HG02884 (cell line): Measurements from ENCODE around the gene GAN.
"Not testable (repeated sequence)": the region's sequence is repeated elsewhere in the genome, so short reads cannot be mapped to it uniquely, and the experiment has no call there.

ENCODE experiments used
- ATAC-seq: cut with Tn5 transposase; IDR thresholded peaks from one replicate; pipeline ENCODE4 v1.9.1; 2021; ENCODE audit warnings: mild to moderate bottlenecking, moderate library complexity; ENCODE audit not compliant: unreplicated experiment

Gene GAN

GRCh38 chr16:81421536-81421935 lies 106.8 kb downstream of the GAN start:
- no peak for ATAC-seq

- not testable (repeated sequence) for ATAC-seq
Measured at GRCh38 chr16:81422153-81422552, 107.4 kb downstream of the GAN start.

- peak; percentile 50 for ATAC-seq
Measured at GRCh38 chr16:81424771-81425170, 110.0 kb downstream of the GAN start.

GRCh38 chr16:81427219-81427618 lies 112.5 kb downstream of the GAN start:
- ATAC-seq: no peak

- no peak for ATAC-seq
Measured at GRCh38 chr16:81429045-81429521, 114.3 kb downstream of the GAN start.

GRCh38 chr16:81431554-81432353 lies 117.0 kb downstream of the GAN start:
- ATAC-seq: peak; percentile 36

- no peak for ATAC-seq
Measured at GRCh38 chr16:81432937-81433557, 118.3 kb downstream of the GAN start.

GRCh38 chr16:81435103-81435502 lies 120.3 kb downstream of the GAN start:
- no peak for ATAC-seq

GRCh38 chr16:81435567-81435966 lies 120.8 kb downstream of the GAN start:
- ATAC-seq: no peak

GRCh38 chr16:81436386-81436785 lies 121.6 kb downstream of the GAN start:
- ATAC-seq: no peak

GRCh38 chr16:81437865-81438264 lies 123.1 kb downstream of the GAN start:
- no peak for ATAC-seq
